Hepatic stellate cell (primary cell): ENCODE results near the gene SYN1.

ENCODE experiments used
- DNase-seq: peaks from one replicate; pipeline ENCODE4 v3.0.0; 2011; ENCODE audit warnings: low spot score

The SYN1 gene

DNA sequence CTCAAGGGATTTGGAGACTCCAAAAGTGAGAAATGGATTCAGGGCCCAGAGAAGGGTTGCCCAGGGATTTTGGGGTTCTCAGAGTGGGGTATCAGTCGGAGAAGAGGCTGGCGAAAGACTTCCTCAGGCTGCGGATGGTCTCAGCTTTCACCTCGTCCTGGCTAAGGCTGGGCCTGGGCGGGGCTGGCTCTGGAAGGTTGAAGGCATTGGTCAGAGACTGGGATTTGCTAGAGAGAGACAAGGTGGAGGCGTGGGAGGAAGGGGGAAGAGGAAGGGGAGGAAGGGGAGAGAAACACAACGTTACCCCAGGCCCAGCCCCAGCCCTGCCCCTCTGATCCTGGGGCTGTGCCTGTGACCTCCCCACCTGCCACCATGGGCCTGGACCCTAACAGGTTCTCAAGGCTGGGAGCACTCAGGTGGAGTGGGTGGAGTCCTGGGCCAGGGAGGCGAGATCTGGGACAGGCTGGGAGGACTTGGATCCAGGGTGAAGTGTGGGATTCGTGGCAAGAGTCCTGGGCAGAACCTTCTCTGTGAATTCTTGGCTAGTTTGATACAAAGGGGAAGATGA lies 46.8 kb downstream of the SYN1 start:
- no peak for DNase-seq

DNA sequence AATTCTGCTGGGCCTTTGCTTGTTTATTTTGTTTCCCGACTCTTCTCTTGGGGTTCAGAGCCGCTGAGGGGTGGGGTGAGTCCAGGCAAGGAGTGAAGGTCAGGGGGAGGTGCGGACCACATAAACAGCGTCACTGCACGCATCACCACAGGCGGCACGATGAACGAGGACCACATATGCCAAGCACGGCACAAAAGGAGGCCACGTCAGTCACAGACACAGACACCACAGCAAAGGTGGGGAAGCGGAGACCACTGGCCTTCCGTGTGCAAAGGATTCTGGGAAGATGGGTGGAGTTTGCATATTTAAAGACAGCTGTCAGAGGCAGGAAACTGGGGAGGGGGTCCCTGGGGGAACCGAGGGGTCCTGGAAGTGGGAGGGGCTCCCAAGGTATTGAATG lies 47.8 kb downstream of the SYN1 start:
- no peak for DNase-seq

DNA sequence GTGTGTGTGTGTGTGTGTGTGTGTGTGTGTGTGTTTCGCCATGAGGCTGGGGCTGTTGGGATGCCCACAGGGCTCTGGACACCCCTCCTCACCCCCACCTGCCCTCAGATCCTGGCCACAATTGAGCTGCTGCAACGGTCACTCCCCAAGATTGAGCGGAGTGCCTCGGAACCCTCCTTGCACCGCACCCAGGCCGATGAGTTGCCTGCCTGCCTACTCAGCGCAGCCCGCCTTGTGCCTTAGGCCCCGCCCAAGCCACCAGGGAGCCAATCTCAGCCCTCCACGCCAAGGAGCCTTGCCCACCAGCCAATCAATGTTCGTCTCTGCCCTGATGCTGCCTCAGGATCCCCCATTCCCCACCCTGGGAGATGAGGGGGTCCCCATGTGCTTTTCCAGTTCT lies 48.4 kb downstream of the SYN1 start:
- no peak for DNase-seq

DNA sequence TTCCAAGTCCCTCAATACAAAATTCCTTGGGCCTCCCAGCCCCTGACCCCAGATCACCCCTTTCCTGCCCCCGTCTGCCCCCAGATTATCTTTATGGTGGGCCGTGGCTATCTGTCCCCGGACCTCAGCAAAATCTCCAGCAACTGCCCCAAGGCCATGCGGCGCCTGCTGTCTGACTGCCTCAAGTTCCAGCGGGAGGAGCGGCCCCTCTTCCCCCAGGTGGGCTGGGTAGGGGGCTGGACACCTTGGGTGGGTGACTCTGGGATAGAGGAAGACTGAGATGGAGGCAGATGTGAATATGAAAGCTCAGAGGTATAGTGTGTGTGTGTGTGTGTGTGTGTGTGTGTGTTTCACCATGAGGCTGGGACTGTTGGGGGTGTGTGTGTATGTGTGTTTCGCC lies 48.9 kb downstream of the SYN1 start:
- DNase-seq: no peak

DNA sequence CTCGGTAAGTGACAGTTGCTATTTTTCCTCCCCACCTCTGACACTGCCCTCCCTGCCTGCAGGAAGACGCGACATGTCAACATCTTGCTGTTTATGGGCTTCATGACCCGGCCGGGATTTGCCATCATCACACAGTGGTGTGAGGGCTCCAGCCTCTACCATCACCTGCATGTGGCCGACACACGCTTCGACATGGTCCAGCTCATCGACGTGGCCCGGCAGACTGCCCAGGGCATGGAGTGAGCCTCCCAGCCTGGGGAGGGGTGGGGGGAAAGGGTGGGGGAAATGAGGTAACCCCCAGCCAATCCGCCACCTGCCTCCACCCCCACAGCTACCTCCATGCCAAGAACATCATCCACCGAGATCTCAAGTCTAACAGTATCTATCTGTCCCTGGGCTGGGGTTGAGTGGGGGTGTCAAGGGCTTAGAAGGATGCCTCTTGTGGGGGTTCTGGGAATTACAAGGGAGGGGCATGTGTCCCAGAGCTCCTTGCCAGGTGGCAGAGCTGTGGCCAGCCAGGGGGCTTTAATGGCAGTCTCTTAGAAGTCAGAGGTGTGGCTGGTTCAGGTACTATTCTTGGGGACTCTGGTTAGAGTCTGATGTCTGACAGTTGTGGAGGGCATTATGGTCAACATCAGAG lies 50.9 kb downstream of the SYN1 start:
- no peak for DNase-seq

DNA sequence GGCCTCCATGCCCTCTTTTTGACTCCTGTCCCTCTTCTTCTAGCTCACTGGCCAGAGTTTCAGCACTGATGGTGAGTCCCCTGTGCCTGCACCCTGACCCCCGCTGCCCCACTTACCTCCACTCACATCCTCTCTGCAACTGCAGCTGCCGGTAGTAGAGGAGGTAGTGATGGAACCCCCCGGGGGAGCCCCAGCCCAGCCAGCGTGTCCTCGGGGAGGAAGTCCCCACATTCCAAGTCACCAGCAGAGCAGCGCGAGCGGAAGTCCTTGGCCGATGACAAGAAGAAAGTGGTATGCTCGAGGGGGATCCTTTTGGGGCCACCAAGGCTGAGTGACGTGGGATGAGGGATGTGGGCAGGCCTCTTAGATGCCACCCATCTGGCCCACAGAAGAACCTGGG lies 52.8 kb downstream of the SYN1 start:
- DNase-seq: no peak

DNA sequence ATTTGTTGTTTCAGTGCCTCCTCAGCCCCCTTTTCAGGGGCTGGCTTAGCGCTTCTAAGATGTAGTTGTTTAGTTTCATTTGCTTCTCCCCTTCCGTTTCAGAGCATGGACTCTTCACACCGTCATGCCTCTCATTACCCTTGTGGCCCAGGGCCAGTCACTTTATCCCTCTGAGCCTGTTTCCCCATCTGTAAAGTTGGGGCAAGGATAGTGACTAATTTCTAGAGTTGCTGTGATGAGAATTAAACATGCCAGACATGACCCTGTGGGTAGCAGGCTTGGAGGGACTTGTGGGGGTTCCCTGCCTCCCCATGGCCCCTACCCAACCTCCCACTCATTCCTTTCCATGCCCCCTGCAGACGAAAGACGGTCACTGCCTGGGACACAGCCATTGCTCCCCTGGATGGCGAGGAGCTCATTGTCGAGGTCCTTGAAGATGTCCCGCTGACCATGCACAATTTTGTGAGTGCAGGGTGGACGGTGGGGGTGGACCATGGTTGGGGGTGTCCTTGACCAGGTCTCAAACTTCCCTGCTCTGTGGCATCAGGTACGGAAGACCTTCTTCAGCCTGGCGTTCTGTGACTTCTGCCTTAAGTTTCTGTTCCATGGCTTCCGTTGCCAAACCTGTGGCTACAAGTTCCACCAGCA lies 55.1 kb downstream of the SYN1 start:
- DNase-seq: no peak

DNA sequence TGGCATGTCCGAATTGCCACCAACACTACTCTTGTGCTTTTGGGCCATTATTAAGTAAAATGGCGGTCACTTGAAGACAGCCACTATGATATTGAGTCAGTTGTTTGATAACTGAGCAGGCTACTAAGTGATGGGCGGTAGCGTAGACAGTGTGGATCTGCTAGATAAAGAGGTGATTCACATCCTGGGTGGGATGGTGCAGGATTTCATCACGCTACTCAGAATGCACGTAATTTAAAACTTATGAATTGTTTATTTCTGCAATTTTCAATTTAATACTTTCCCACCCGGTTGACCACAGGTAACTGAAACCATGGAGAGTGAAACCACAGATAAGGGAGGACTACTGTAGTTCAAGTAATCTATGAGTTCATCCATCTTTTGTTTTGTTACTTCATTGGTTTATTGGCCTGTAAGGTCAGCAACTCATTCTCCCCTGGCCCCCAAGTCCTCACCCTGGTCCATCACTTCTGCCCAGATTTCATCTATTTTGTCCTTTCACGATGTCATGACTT lies 55.8 kb downstream of the SYN1 start:
- DNase-seq: no peak

DNA sequence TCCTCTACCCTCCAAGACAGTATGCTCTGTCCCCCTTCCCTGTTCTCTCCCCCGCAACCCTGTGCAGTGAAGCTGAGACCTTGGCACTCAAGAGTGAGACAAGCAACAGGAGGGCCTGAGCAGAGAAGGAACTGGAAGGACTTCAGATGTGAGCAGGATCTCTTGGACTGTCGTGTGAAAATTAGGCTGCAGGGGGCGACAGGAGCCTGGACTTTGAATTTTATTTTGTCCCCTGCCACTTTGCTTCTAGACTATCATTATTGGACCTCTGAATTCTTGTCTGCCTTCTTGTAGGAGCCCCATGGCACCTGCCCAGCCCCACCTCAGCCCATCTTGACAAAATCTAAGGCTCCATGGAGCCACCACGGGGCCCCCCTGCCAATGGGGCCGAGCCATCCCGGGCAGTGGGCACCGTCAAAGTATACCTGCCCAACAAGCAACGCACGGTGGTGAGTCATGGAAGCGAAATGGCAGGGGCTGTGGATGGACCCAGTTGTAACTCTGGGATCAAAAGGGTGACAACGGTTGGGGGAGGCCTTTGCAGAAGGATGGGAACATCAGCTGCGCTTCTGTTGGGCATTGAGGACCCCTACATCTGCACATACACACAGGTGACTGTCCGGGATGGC lies 56.9 kb downstream of the SYN1 start:
- no peak for DNase-seq

DNA sequence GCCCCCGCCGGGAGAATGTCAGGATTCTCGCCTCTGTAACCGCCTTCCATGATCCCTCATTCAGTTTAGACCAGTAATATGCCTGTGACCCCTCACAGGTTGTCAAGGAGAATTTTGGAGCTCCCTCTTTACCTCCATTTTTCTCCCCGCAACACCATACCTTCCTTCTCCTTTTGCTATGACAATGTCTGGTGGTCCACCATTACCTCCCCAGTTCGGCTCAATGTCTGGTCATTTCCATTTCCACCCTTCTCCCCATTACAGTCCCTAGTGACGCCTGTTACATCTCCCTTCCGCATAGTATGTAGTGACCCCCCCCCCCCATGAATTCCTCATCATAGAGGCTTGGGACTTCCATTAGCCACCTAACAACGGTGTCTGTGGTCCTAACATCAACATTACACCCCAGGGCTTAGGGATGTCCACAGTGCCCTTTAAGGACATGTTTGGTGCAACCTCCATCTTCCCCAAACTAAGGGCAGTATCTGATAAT lies 58.0 kb downstream of the SYN1 start:
- no peak for DNase-seq

DNA sequence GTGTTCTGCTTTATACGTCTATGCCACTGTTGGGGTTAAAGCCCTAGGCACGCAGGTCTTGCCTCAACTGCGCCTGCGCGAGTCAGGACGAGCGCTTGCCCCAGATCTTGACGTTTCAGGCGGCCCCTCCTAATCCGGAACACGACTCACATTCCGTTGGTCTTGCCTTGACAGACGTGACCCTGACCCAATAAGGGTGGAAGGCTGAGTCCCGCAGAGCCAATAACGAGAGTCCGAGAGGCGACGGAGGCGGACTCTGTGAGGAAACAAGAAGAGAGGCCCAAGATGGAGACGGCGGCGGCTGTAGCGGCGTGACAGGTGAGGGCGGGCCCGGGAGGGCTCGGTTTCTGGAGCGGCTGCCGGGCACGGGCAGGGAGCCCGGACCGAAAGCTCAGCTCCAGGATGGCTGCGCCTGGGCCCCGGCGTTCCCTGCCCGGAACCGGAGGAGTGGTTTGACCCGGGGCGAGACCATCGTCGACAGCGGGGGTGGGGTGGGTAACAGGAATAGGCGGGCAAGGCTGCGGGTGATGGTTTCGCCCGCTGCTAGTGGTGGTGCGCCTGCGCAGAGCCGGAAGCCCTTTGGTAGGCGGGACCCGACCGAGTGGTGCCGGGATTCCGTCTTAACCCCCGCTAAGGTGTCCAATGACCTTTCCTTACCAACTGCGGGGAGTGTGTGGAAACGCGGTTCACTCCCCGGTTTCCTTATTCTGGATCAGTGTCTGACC lies 58.6 kb downstream of the SYN1 start, which contains the start of gene ARAF:
TSS of gene ARAF (plus strand) at position 272 of the 725 bp plus-strand sequence. CDS start 1,763 bp downstream, outside the sequence.
- peak; percentile 92 for DNase-seq

DNA sequence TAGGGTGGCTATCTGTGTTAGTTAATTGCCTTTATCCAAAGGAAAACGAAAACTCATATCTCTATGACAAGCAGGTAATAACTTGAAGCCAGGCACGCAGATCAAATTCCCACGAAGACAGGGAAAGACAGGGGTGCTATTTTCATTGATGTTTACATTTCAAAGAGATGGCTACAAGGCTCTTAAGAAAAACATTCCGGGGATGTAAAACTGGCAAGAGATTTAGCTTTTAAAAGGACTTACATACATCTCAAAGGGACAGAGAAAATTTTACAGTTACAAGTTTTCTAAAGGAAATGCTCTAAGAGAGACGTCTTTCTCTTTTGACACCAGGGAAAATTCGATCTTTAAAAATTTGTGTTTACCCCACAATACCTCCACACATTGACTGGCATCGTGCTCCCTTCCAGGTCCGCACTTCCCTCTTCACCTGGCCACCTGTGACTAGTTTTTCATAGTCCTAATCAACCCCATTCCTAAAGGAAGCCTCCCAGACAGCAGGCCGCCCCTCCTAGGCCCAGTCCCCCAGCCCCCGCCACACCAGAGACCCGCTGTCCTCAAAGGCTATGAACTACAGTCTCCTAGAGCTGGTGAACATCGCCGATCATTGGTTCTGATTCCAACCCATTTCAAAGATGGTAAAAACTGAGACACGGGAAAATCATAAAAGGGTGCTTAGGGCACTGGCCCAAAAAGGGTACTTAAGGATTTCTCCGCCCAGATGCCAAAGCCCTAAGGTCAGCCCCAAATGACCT lies 59.3 kb downstream of the SYN1 start:
- no peak for DNase-seq

DNA sequence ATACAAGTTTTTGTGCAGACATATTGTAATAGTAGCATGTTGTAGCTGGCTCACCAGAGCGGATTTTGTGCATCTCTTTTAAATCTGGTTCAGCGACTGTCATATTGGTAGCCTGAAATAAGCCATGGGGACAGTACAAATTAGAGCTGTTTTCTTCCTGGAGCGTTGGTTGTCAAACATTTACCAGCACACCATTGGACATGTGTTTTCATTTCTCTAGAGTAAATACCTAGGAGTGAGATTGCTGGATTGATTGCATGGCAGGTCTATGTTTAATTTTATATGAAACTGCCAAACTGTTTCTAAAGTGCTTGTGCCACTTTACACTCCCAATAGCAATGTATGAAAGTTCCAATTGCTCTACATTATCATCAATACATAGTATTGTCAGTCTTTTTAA lies 61.2 kb downstream of the SYN1 start:
- no peak for DNase-seq

DNA sequence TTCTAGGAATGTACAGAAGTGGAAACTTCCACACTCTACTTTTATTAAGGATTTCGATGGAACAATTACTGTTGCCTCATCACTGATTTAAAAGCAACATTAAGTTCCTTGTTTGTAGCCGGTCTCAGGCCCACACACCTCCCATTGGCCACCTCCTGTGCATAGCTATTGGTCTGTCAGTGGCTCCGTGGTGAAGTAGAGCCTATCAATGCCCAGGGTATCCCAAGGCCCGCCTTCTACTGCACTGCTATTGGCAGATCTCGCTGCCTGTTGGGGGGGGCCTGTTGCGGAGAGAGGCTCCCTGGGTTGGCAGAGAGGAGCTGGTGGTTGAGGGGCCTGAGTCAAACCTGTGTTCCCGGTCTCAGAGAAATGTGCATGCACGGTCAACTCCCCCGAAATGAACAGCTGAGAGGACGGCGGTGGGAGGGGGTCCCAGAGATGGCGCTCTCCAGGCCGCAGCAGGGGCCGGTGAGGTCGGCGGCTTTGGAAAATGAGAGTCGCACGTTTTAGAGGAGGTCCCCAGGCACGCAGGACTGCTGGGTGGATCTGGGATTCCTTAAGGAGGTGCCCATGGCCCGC lies 63.5 kb downstream of the SYN1 start:
- DNase-seq: peak; percentile 80

DNA sequence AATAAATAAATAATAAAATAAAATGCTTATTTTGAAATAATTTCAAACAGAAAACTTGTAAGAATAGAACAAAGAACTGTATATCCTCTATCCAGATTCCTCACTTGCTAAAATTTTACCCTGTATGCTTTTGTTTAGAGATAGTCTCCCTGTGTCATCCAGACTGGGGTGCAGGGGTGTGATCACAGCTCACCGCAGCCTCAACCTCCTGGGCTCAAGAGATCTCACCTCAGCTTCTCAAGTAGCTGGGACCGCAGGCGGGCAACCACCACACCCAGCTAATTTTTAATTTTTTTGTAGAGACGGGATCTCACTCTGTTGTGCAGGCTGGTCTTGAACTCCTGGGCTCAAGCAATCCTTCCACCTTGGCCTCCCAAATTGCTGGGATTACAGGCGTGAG lies 76.2 kb downstream of the SYN1 start:
- DNase-seq: no peak

DNA sequence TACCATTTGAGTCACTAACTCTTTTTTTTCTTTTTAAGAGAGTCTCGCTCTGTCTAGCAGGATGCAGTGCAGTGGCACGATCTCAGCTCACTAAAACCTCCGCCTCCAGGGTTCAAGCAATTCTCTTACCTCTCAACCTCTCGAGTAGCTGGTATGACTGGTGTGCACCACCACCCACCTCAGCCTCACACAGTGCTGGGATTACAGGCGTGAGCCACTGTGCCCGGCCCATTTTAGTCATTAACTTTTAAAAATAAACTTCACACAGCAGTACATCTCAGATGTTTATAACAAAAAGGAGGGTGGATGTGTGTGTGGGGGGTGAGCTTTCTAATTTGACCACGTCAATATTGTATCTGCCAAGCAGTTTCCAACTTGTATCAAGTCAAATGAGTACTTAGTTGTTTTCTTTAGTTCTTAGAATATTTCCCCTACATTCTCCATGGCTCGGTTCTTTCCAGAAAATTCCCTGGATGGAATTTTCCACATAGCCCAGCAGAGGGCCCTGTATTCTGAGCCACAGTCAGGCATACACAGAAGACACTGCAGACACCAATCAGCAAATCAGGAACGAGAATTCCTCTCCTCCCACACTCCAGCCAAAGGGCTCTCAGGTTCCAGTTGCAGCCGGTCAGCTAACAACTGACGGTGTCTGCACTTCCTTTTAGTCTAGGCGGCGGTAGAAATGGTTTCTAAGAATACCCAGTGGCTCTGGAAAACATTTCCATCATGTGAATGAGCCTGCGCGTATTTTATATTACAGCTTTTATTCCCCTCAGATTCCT lies 78.7 kb downstream of the SYN1 start:
- DNase-seq: peak; percentile 87

DNA sequence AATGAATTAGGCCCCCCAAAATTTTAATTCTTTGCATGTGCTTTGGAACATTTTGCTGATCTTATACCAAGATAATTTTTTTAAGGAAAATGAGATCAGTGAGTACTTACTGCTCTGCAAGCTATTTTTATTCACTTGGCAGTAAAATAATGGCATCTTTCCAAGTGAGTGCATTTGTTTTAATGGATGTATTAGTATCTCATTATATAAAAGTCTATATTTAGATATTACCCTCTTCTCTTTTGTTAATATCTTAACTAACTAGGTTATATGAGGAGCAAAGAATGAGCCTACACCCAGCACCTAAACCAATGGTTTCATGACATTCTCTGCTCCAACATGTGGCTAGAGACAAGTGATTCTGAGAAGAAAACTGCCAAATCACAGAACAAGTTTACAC lies 79.8 kb downstream of the SYN1 start:
- DNase-seq: no peak

DNA sequence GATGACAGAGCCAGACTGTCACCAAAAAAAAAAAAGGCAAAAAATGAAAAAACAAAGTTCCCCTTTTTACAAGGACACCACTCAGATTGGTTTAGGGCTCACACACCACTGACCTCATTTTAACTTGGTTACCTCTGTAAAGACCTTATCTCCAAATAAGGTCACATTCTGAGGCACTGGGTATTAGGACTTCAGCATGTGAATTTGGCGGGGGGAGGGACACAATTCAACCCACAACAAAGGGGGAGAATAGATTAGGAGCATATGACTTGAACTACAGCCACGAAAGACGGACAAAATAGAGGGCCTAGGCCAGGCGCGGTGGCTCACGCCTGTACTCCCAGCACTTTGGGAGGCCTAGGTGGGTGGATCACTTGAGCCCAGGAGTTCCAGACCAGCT lies 89.6 kb downstream of the SYN1 start:
- no peak for DNase-seq

DNA sequence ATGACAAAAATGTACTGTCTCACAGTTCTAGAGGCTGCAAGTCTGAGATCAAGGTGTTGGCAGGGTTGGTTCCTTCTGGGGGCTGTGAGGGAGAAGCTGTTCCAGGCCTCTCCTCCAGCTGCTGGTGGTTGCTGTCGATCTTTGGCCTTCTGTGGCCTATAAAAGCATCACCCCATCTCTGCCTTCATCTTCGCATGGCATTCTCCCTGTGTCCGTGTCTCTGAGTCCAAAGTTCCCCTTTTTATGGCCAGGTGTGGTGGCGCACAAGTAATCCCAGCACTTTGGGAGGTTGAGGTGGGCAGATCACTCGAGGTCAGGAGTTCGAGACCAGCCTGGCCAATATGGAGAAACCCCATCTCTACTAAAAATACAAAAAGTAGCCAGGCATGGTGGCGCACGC lies 90.1 kb downstream of the SYN1 start:
- no peak for DNase-seq

DNA sequence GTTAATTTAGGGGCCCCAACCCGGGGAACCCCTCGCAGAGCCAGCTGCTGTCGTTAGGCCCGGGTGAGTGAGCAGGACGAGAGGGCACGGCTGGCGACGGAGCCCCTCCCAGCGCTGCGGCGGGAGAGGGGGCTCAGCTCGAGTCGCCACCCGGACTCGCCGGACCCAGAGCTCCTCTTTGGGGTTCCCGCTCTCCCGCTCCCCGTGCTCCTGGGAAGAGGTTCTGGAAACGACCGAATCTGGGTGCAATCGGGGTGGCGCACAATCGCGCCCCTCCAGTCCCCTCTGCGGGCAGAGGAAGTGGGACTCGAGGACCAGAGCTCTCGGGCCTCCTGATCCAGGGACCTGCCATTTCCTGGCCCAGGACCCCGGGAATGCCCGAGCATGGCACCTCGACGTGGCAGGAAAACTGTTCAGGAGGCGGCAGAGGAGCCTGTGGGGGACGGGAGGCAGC lies 95.9 kb downstream of the SYN1 start:
- no peak for DNase-seq
